Glomerular visceral epithelial cell (primary cell): ENCODE data around the gene AQP12B.

ENCODE experiments used
- DNase-seq: peaks from one replicate; pipeline ENCODE4 v3.0.0-alpha.2; 2016; ENCODE audit errors: extremely low spot score

AQP12B gene

DNA sequence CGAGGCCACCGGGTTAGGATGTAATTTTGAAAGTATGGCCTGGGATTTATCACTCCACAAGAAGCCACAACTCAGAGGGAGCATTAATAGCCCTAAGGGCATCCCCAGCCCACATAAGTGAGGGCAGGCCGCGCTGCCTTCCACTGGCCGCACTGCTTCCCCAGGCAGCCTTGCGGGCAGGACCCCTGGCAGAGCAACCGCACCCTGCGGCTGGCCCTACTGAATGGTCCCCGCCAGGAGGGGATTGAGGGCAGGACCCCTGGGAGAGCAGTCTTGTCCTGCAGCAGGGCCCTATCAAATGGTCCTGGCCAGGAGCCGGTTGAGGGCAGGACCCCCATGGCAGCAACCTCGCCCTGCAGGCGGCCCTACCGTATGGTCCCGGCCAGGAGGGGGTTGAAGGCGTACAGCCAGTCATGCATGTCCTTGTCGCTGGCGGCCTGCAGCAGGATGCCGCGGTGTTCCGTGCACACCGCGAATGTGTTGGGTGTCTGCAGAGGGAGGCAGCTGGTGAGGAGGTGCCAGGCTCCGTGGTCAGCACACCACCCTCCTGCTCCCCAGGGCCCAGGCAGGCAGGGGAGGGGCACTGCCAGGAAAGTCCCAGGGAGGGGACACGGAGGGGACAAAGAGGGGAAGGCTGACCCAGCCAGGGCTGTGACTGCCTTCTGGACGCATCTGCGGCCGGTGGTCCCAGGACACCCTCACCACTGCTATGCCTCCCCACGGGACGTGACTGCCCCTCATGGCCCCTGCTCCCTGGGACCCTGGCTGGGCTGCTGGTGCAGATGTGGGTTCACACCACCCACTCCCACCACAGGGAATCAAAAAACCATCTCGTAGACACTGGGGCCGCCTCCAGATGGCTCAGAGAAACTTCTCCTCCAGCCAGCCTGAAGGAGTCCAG is 35.2 kb upstream of the AQP12B start:
- no peak for DNase-seq

DNA sequence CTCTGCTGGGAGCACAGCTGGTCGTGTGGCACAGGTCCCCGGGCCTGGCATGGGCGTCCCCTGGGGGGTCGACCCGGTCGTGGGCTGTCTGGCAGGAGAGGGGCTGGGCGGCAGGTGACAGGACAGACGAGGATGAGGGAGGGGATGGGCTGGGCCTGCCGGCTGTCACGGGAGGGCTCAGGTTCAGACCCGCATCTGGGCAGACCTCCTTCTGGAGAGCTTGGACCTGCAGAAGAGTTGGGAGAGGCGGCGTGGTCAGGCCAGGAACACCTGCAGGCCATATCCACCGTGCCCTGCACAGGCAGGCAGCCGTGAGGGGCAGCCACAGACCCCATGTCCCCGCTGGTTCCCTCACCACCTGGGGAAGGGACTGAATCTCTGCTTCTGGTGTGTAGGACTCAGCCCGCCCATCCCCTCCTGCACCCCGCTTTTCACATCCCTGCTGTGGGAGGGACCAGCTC is 34.5 kb upstream of the AQP12B start:
- DNase-seq = no peak

DNA sequence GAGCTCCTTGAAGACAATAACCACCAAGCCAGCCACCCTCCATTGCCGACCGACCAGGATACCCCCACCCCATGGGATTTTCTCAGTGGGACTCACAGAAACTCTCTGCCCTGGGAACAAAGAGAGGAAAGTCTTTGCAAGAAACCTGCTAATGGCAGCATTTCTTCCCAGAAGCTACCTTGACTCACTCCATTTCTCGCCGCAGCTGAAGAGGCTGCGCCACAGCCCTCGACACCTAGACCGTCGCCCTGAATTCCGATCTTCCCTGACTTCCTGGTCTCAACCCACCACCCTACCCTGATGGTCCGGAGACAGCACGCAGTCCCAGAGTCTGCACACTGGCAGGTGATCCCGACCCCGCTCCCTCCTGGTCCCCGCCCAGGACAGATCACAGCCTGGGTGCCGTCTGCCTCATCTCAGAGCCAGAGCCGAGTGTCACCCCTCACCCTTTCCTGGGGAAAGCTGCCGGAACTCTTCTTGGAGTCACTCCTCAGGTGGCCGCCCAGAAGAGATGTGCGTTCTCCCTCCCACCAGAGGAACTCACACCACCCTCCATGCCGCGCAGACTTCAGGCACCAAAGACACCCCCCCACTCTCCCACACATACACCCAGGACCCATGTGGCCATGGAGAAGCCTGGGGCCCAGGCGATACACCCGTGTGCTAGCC is 33.6 kb upstream of the AQP12B start:
- no peak for DNase-seq

DNA sequence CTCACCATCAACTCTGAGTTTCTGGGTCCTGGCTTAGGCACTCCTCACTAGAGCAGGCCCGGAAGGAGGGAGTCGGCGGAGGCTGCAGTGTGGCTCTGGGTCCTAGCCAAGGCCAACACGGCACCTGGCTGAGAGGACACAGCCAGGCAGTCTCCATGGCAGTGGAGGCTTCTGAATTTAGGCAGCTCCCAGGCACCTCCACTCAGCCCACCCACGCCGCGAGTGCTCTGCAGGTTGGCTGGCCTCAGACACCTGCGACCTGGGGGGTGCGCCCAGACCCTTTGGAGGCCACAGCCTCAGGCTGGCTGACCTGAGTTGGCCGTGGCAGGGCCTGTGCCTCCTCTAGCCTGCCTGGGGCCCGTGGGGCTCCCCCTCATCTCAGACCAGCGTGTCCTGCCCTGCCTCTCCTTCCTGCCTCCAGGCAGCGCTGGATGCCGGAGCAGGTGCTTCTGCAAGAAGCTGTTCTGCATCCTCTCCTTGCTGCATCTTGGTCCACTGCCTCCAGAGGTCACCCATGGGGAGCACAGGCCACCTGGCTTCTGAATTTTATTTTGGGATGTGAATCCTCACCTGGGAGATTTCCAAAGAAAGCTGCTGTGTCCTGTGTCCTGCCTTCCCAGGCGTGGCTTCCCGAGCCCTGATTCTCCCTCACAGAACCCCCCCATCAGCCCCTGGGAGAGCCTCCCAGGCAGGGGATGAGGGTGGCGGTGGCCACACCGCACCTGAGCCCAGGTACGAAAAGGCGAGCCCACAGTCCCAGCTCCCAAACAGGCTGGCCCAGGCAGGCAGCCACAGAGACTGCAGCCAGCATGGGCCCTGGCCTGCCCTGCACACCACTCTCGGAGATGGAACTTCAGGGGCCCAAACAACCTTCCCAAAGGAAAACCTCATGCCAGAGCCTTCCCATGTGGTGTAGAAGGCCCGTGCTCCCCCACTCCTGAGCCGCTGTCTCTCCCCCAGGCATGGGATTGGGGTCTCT is 32.4 kb upstream of the AQP12B start:
- DNase-seq = no peak

DNA sequence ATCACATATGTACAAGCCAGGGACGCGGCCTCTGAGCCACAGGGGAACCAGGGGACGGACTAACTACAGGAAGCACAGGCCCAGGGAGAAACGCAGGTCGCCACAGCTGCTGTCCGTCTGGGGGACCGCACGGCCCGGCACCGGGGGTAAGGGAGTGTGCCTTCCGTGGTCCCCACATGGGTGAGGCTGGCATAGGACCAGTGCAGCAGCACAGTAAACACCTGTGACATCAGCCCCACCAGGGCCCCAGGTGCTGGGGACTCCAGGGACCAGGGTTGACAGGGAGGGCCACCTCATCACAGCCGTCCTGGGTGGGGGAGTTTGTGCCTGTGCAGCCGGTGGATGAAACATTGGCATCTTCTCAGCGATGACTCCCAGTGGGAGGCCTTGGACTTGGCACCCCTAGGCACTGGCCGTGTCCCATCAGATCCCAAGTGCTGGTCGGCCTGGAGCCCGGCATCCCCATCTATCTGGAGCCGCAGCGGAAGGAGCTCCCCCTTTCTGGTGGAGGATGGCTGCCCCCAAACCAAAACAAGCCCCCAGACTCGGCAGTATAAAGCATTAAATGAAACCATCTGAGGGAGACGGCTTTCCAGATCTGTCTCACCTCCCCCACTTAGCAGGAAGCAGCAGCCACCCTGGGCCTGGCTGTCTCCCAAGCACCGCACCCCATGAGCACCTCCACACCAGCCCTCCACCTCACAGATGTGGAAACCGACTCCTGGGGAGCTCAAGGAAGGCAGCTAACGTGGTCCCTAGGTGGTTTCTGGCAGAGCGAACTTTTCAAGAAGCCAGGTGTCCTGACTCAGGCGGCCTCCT is 31.5 kb upstream of the AQP12B start:
- no peak for DNase-seq

DNA sequence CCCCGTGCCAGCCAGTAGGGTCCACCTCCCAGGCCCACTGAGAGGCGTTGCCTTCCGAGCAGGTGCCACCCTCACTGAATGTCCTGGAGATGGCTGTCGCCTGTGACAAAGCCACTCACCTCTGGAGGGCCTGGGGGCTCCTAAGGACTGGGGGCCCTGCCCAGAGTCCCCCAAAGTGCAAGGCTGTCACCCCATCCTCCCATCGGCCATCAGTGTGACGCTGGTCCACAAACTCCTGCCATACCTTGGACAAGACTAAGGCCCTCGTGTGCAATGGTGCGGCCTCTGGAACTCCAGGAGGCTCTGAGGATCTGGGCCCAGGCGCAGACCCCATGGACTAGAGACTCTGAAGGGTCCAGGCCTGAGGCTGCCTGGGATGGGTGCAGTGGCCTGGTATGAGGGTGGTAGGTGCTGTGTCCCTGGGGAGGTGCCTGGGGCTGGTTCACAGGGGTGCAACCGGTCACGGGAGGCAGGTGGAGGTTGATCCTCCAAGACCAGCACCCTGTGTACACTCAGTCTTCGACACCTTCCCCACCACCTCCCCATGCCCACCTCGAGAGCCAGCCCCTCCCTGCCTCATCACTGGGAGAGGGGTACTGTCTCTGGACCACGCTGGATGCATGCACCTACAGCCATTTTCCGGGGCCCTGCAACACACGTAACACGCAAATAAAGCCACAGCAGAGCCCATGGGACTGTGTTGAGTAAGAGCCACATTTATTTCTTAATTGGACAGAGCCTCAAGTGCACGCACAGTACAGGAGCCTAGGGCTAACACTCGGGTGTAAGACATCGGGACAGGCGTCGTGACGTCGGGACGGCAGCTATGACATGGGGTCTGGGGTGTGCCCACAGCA is 30.6 kb upstream of the AQP12B start:
- DNase-seq = no peak

DNA sequence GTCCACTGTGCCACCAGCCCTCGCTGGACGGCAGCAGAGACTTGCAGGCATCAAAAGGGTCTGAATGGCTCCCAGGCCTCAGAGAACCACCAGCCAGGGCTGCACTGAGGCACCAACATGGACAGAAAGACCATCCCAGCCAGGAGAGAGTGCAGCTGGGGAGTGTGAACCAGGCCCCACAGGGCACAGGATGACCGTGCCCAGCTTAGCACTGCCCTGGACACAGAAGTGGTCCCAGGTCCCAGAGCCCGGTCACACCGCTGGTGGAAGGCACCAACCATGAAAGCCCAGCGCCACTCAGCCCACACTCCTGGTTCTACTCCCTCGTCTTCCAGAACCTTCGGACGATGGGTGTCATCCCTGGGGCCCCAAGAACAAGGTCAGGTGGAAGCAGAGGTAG is 29.4 kb upstream of the AQP12B start:
- no peak for DNase-seq

DNA sequence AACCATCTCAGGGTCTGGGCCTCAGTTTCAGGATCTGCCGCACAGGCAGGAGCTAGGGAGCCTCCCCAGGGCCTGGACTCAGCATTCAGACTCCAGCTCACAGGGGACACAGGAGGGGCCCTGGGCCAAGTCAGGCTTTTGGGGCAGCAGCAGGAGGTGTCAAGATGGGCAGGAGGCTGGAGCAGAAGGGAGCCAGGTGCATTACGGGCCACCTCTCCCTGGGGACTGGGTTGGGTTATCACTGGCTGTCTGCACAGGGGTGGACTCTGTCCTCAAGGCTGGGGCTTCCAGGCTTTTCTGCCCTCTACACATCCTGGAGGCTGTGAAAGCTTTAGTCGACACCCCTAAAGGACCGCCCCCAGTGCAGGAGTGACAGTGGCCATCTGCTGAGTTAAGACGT is 29.0 kb upstream of the AQP12B start:
- DNase-seq = no peak

DNA sequence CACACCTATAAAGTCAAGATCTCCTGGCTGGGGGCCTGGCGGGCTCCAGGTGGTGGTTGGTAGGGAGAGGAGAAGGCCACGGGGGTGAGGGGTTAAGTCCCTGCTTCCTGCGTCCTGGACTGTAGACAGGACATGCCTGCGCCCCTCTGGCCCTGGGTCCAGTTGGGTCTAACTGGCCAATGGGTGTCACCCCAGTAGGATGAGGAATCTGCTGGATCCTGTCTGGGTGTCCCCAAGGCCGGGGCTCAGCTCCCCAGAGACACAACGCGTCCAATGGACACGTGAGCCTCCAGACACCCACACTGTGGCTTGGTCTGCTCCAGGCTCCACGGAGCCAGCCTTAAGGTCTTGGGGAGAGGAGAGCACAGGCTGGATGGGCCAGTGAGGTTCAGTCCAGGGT is 28.6 kb upstream of the AQP12B start:
- DNase-seq = no peak

DNA sequence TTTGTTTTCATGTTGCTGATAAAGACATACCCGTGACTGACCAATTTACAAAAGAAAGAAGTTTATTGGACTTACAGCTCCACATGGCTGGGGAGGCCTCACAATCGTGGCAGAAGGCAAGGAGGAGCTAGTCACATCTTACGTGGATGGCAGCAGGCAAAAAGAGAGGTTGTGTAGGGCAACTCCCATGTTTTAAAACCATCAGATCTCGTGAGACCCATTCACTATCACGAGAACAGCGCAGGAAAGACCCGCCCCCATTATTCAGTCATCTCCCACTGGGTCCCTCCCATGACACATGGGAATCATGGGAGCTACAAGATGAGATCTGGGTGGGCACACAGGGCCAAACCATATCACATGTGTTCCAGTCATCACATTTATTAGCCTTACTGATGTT is 25.8 kb upstream of the AQP12B start:
- DNase-seq = no peak

DNA sequence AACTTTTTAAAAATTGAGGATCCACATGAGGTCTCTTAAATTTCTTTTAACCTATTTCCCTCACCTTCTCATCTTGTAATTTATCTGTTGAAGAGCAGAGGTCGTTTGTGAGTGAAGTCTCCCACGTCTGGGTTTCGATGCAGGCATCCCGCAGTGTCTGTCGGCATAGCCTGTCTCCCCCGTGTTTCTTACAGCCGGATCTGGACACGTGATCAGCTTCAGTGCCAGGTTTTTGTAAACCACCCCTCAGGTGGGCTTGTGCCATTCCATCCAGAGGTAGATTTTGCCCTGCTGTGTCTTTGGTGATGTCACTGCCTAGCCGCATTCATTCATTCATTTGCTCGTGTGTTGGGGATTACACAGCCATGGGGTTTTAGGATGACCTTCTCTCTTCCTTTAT is 25.1 kb upstream of the AQP12B start:
- DNase-seq = no peak

DNA sequence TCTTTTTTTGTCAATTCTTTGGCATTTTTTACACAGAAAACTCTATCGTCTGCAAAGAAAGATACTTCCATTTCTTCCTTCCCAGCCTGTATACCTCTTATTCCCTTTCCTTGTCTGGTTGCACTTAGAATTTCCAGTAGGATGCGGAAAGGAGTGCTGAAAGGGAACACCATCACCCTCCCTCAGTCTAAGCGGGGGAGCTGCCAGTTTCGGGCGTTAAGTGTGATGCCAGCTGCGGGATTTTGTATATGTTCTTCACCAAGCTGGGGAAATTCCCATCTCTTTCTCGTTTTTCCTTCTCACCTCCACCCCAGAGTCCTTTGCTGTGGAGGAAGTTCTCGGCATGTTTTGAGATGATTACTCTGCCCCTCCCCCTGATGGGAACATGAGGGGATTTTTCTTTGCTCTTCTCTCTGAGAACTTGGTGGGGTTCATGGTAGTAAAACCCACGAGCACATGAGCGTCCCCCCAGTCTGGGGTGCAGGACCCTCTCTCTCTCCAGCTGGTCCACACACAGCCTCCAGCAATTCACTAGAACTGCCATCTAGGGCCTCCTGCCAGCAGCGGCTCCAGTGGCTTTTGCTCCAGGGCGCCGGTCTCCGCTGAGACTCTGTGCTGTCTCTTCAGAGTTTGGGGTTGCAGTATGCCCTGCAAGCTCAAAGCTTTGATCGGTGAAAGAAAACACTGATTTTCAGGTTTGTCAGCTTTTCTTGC is 24.5 kb upstream of the AQP12B start:
- DNase-seq = no peak

DNA sequence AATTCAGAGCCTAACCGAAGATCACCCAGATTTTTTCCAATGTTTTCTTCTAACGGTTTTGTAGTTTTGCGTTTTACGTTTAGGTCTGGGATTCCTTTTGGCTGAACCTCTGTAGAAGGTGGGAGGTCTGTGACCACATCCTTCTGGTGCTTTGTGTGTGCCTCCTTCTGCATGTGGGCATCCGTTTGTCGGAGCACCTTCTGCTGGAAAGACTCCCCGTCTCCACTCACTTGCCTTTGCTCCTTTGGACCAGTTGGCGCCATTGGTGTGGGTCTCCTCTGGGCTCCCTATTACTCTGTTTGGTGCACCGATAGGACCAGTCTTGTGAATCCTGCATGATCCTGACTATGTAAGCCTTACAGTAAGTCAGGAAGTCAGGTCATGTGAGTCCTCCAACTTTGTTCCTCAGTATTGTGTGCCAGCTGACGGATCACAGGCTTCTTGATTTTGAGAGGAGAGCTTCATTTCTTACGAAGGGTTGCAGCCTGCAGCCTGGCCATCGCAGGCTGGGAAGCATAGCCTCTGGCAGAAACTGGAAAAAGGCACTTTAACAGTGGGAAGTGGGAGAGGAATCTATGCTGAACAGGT is 22.6 kb upstream of the AQP12B start:
- no peak for DNase-seq

DNA sequence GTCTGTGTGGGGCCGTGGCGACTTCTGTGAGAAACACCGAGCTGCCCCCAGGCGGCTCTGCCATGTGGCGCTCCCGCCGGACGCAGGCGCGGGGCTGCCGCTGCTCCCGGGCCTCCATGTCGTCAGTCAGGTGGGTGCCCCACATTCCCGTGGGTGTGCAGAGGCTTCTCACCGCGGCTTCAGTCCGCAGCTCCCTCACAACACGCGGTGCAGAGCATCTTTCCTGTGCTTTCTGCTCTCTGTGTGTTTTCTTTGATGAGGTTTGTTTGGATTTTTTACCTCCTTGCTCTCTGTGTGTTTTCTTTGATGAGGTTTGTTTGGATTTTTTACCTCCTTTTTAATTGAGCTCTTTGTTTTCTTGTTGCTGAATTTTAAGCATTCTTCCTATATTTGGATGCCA is 22.0 kb upstream of the AQP12B start:
- DNase-seq = no peak

DNA sequence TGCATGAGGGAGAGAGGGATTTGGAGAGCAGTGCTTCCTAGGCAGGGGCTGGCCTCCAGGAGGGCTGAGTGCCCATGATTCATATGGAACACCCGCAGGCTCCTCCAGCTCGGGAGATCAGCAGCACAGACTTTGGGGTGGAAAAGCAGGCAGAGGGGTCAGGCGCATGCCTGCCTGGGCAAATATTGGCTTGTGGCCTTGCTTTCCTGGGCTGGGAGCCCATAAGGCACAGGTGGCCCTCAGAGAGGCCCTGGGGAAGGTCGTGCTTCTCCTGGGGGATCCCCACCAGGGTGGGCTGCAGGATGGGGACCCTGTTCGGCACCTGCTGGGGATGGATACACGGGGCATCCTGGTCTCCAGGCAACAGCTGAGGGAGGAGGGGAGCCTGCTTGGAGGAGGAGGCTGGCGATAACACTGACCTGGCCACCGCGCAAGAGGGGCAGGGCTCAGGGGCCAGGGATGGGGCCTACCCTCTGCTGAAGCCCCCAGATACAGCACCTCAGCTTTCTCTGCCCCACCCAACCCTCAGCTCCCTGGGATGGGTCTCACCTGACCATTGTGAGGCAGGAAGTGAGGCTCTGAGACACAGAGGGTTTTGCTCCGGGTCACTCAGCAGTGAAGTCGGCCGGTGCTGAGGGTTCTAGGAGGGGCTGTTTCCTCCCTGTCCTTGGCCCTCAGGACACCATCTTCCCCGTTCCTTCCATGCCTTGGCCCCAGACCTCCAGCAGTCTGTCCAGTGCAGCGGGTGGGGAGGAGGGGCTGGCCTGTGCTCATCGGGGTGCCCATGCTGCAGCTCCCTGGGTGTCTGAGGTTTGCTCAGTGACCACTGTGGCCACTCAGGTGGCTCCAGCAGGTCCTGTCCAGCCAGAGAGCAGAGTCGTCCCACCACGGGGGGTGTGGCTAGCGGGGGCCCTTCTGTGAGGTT is 21.0 kb upstream of the AQP12B start:
- no peak for DNase-seq

DNA sequence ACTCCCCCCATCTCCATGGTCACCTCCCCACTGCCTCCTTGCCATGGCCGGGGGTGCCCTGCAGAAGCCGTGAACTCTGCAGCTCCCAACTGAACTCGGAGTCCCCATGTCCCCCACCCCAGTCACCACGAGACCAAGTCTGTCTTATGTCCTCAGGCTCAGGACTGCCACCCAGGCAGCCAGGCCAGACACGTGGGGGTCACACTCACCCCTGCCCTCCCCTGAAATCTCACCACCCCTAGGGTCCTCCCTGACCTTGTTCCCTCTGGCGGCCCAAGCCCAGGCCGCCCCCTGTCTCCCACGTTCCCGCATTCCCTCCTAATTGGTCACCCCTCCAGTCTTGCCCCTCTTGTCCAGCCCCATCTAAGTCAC is 19.9 kb upstream of the AQP12B start:
- no peak for DNase-seq

DNA sequence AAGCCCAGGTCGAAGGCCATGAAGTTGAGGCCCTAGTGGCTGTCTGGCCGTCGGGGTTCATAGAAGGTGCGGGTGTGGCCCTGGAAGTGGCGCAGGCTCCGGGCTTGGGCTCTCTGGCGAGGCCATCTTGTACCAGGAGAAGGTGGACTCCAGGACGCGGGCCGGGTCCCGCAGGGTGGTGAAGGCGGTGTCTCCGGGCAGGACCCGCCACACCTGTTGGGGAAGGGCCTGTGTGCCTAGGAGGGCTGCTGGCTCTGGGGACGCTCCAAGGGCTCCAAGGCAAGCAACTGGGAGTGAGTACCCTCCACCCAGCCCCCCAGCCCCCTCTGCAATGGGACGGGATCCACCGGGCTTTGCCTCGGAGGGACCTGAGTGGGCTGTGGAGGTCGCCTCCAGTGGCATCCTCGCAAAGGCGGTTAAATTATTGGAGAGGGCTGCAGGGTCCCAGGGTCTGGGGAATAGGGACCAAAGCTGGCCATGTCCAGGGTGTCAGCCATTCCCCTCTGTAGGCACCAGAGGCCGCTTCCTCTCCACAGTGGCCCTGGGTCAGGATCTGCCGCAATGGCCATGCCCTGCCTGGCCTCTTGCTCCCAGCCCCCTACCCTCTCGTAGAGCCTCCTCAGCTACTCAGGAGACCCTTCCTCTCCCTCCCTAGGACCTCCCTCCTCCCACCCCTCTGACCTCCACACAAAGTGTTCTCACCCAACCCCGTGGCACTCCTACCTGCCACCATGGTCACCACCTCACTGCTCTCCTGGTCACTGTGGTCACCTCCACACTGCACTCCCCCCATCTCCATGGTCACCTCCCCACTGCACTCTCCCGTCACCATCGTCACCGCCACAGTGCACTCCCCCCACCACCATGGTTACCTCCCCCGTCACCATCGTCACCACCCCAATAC is 19.3 kb upstream of the AQP12B start:
- DNase-seq = no peak
